Right lobe of liver (tissue), 6 donors: ENCODE results near the gene SDF4. TPM values are rescaled to one million over a fixed set of nuclear protein-coding genes. Genes with fewer than 3 reads are reported as not detected.

Experiments
- ATAC-seq, 4 donors: fragments of 200-7000 bp; cut with Tn5 transposase; one replicate each; pipeline ENCODE4 v1.9.1; 2020; ENCODE audit warnings: mild to moderate bottlenecking in 4 of 4, moderate library complexity in 4 of 4
- DNase-seq, 3 donors: peaks; one replicate each; pipeline ENCODE4 v3.0.0-alpha.2; 2020
- H3K27ac ChIP-seq, 3 donors: fragments of 200-600 bp; one replicate each; pipeline ENCODE4 v1.8.0; 2022
- H3K27me3 ChIP-seq, 2 donors: fragments of 200-600 bp; one replicate each; pipeline ENCODE4 v1.8.0; 2022
- H3K36me3 ChIP-seq, 4 donors: fragments of 200-600 bp; sonication (generic) in 1 of 4; one replicate each; pipeline versions ENCODE4 v1.5.1 to v1.8.0; 2017 to 2022; ENCODE audit warnings: control low read depth in 1 of 4
- H3K4me1 ChIP-seq, 4 donors: fragments of 200-600 bp; sonication (generic) in 1 of 4; one replicate each; pipeline versions ENCODE4 v1.5.1 to v1.8.0; 2017 to 2022; ENCODE audit warnings: control low read depth in 1 of 4
- H3K4me3 ChIP-seq, 3 donors: fragments of 200-600 bp; one replicate each; pipeline ENCODE4 v1.8.0; 2022
- H3K9me3 ChIP-seq, 4 donors: fragments of 200-600 bp; sonication (generic) in 1 of 4; one replicate each; pipeline versions ENCODE4 v1.5.1 to v1.8.0; 2017 to 2022; ENCODE audit warnings: control low read depth in 1 of 4
- CTCF ChIP-seq, 4 donors: fragments of 200-600 bp in 3 of 4; fragments of 450-650 bp in 1 of 4; IDR thresholded peaks; one replicate each; pipeline versions ENCODE4 v1.5.1 to v1.8.0; 2016 to 2022; ENCODE audit warnings: antibody characterized with exemption in 4 of 4, mild to moderate bottlenecking in 2 of 4
- POLR2A ChIP-seq: fragments of 450-650 bp; IDR thresholded peaks from one replicate; pipeline ENCODE4 v1.6.1; 2017; ENCODE audit warnings: antibody characterized with exemption, mild to moderate bottlenecking
- whole genome bisulfite sequencing: methylation state at CpG from one replicate; pipeline ENCODE4 v1.1.6; 2018; ENCODE audit warnings: low coverage, low lambda C conversion rate; ENCODE audit not compliant: insufficient coverage; ENCODE audit errors: missing lambda C conversion rate; 5-methylcytosine and 5-hydroxymethylcytosine counted together
- intact Hi-C, 2 donors: fragments of 100-400 bp; cut with DNase I; formaldehyde crosslinking; loops; one replicate each; pipeline versions ENCODE4 v1.11.2 to v1.14.1; 2022
- total RNA-seq, 6 experiments: library from RNA; depleted of rRNA in 2 of 6; stranded (reverse); fragments of >200 nt in 2 of 6; fragmentation: NEBNext Ultra II Directional in 3 of 6; extraction: Animal tissue kit (Norgen Biotek cat#: 25700) in 3 of 6; gene quantifications; one replicate each; pipeline versions ENCODE4 v1.1.0 to v1.2.4, GENCODE V29; 2016 to 2023
- donor health status: DM: no; HTN: yes; CAD: no.
- donor health status: DM: no; HTN: no; CAD: no.
- donor health status: DM: no; HTN: no; CAD: no.
- donor health status: DM: no; HTN: yes; CAD: no.
- donor health status: DM: no; HTN: yes; CAD: no.

The SDF4 gene
- total RNA-seq, 6 experiments from 2014 or later, result 112 to 148 (median 142) TPM

- peaks cover 0 to 37% (median 7%) of the 10 kb centered on the region in 4 donors for H3K4me1 ChIP-seq
- H3K27me3 ChIP-seq, result no peaks in the 10 kb centered on the region
- H3K9me3 ChIP-seq, result no peaks in the 10 kb centered on the region
- ATAC-seq (no peak), DNase-seq (no peak)
- intact Hi-C loops, result no loop called here
- 94% methylated on average over 15 of the region's 15 CpGs for WGBS
- no peak overlapping the region for H3K27ac ChIP-seq
- H3K36me3 ChIP-seq, result peaks cover 0 to 6% (median under 1%) of the 10 kb centered on the region in 4 donors
- no peak overlapping the region for H3K4me3 ChIP-seq
- TF ChIP-seq POLR2A (no peak), CTCF (IDR thresholded peaks at IDR 0.05) (no peak)
These were observed 1.7 kb upstream of the SDF4 start for GRCh38 chr1:1233567-1233892.

- TF ChIP-seq CTCF (IDR thresholded peaks at IDR 0.05) (no peak), POLR2A (no peak)
- no peak overlapping the region for H3K27ac ChIP-seq
- ATAC-seq (no peak), DNase-seq (no peak)
- intact Hi-C loops, result no loop called here
- peaks cover 0 to 11% (median 3%) of the 10 kb centered on the region in 4 donors for H3K36me3 ChIP-seq
- no peaks in the 10 kb centered on the region for H3K9me3 ChIP-seq
- no peaks in the 10 kb centered on the region for H3K27me3 ChIP-seq
- peaks cover 0 to 37% (median 7%) of the 10 kb centered on the region in 4 donors for H3K4me1 ChIP-seq
- no CpG with 5 or more reads among the region's 98 CpGs for whole genome bisulfite sequencing
- H3K4me3 ChIP-seq, result peak overlapping the region in 2 of 3 donors; percentile 4 to 46
These were observed 1.2 kb upstream of the SDF4 start for GRCh38 chr1:1232796-1233566.

GRCh38 chr1:1232208-1232795, 501 bp upstream of the SDF4 start, which contains the start of gene B3GALT6:
TSS of gene B3GALT6 (plus strand) at chr1:1232237. CDS start at chr1:1232279, 42 bp downstream.
- 0% methylated on average over 1 of the region's 100 CpGs for WGBS
- TF ChIP-seq POLR2A (no peak), CTCF (IDR thresholded peaks at IDR 0.05) (no peak)
- peak within 1 kb of the TSS; percentile 95 to 100 (median 97) for H3K4me3 ChIP-seq
- intact Hi-C loops, result no loop called here
- ATAC-seq (no peak), DNase-seq (no peak)
- H3K27ac ChIP-seq, result peak within 1 kb of the TSS; percentile 83 to 89 (median 85)
- peaks cover 0 to 18% (median 6%) of the 10 kb centered on the region in 4 donors for H3K36me3 ChIP-seq
- H3K9me3 ChIP-seq, result no peaks in the 10 kb centered on the region
- H3K4me1 ChIP-seq, result peaks cover 0 to 30% (median 7%) of the 10 kb centered on the region in 4 donors
- H3K27me3 ChIP-seq, result no peaks in the 10 kb centered on the region

GRCh38 chr1:1230656-1231399, 973 bp downstream of the SDF4 start:
- peak; percentile 10 to 62 (median 50) for ATAC-seq
- H3K27ac ChIP-seq, result peak overlapping the region in 2 of 3 donors; percentile 85 to 89
- DNase-seq, result peak in 1 of 3 donors; percentile 64
- intact Hi-C loops, result no loop called here
- H3K36me3 ChIP-seq, result peaks cover 0 to 22% (median 7%) of the 10 kb centered on the region in 4 donors
- WGBS, result 10% methylated on average over 17 of the region's 24 CpGs
- TF ChIP-seq POLR2A (peak; percentile 43), CTCF (IDR thresholded peaks at IDR 0.05) (peak in 3 of 4 donors; percentile 22 to 44 (median 23))
- H3K9me3 ChIP-seq, result no peaks in the 10 kb centered on the region
- H3K4me3 ChIP-seq, result peak overlapping the region; percentile 95 to 100 (median 97)
- no peaks in the 10 kb centered on the region for H3K27me3 ChIP-seq
- peaks cover 0 to 26% (median 7%) of the 10 kb centered on the region in 4 donors for H3K4me1 ChIP-seq
